ENCODE results near the gene KIAA0319L. TPM values are rescaled to one million over a fixed set of nuclear protein-coding genes. Genes with fewer than 3 reads are reported as not detected.

The KIAA0319L gene
- total and polyA plus RNA-seq, 2 donors (not counting 3 experiments of a cell fraction or from before 2014, with no cell fraction given): 31.4 to 43.4 TPM

DNA sequence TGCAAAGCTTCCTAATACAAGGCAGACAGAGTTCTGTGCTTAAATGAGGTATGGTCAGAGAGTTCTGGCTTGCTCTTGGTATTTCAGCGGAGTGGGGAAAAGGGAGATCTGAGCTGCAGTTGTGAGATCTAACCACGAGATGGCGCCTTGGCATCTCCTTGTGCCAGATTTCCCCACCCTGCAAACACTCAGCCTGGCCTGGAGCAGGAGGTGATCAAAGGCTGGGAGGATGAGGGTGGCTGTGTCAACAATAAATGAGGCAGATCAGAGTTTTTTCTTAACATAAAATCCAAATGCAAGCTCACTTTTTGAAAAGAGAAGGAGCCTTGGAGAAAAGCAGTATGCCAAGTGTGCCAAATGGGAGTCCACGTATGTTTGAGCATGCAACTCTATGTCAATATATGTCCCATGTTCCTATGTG, 11.8 kb upstream of the KIAA0319L start:
- Histone ChIP-seq H3K27ac (ENCODE audit: insufficient read depth, low read depth, low read length) (no peak overlapping the region), H3K4me3 (replicated peaks in 1 of 3; ENCODE audit: insufficient read depth in 1 of 3, low read depth in 1 of 3, low read length in 3 of 3) (no peak overlapping the region), H3K36me3 (ENCODE audit: control insufficient read depth in 2 of 2, extremely low read depth in 1 of 2, insufficient read depth in 2 of 2, low read length in 2 of 2) (peaks cover 0 to 2% of the 10 kb centered on the region in 2 experiments), H4K20me1 (replicated peaks; ENCODE audit: control insufficient read depth, extremely low read depth, insufficient read depth, low read length) (no peaks in the 10 kb centered on the region), H3K9ac (replicated peaks; ENCODE audit: extremely low read depth, insufficient read depth, low read length) (no peak overlapping the region), H3K79me2 (ENCODE audit: control insufficient read depth, insufficient read depth, low read length) (no peaks in the 10 kb centered on the region), H3K9me3 (replicated peaks; ENCODE audit: control insufficient read depth, insufficient read depth, low read length) (no peaks in the 10 kb centered on the region), H3K9me1 (replicated peaks; ENCODE audit: control insufficient read depth, extremely low read depth, insufficient read depth, low read length) (no peaks in the 10 kb centered on the region), H3K27me3 (ENCODE audit: control insufficient read depth in 2 of 2, insufficient read depth in 2 of 2, low read length in 2 of 2) (peaks cover 22 to 30% of the 10 kb centered on the region in 2 experiments), H3K4me1 (ENCODE audit: control insufficient read depth, extremely low read depth, insufficient read depth, low read length) (peaks cover 3% of the 10 kb centered on the region), H2AFZ (ENCODE audit: low read depth, low read length) (no peak overlapping the region), H3K4me2 (ENCODE audit: insufficient read depth, low read length) (no peak overlapping the region)
- FAIRE-seq (peak; percentile 97), DNase-seq (ENCODE audit: low read depth, low spot score) (peak; percentile 74)
- intact Hi-C loops (cut with micrococcal nuclease): loop anchor here (1.0 kb wide), 3 partner anchors 146 to 205 kb away; no protein-coding TSS in a partner anchor
- ChIA-PET CTCF (interaction anchor here (0.6 to 5.6 kb wide), 16 partner anchors 9 to 211 kb away, joined by 3 to 363 read pairs (median 10); partner anchors contain the start of genes C1orf216, CLSPN and KIAA0319L), POLR2A (no interaction called here)
- TF ChIP-seq, protein P1, sequence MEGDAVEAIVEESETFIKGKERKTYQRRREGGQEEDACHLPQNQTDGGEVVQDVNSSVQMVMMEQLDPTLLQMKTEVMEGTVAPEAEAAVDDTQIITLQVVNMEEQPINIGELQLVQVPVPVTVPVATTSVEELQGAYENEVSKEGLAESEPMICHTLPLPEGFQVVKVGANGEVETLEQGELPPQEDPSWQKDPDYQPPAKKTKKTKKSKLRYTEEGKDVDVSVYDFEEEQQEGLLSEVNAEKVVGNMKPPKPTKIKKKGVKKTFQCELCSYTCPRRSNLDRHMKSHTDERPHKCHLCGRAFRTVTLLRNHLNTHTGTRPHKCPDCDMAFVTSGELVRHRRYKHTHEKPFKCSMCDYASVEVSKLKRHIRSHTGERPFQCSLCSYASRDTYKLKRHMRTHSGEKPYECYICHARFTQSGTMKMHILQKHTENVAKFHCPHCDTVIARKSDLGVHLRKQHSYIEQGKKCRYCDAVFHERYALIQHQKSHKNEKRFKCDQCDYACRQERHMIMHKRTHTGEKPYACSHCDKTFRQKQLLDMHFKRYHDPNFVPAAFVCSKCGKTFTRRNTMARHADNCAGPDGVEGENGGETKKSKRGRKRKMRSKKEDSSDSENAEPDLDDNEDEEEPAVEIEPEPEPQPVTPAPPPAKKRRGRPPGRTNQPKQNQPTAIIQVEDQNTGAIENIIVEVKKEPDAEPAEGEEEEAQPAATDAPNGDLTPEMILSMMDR (IDR thresholded peaks at IDR 0.05; ENCODE audit: extremely low read depth in 1 of 2, insufficient read depth in 1 of 2, low read depth in 1 of 2, low read length in 2 of 2): peak; percentile 83 to 90
- no peak for TF ChIP-seq JUN (IDR thresholded peaks at IDR 0.05; ENCODE audit: borderline replicate concordance, insufficient read depth, insufficient read length, low read depth)
- dilution Hi-C loops (cut with MboI; ENCODE audit: extremely low pct_ligation_motif_present, low sequenced_read_pairs): no loop called here
- no TSS peak for BruUV-seq (replicated peaks)

DNA sequence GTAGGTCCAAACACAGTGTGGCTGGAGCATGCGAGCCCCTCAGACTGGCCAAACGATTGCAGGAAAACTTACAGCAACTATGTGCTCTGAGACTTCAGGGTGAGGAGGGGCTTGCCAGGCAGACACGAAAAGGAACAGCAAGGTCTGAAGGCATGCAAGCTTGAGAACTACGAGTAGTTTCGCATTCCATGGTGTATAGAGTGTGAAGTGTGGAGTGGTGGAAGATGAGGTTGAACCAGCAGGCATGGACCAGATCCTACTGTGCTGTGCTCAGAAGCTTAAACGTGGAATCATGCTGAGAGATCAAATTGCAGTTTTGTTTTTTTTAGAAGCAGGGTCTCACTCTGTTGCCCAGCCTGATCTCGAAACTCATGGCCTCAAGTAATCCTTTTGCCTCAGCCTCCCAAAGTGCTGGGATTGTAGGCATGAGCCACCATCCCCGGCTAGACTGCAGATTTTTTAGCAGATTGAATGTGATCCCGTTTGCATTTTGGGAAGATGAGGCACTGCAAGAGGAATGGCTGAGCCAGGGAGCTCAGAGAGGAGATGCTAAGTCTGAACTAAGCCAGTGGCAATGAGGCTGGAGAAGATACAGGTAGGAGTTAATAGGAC, 10.8 kb upstream of the KIAA0319L start:
- no peak for FAIRE-seq
- dilution Hi-C loops (cut with MboI; ENCODE audit: extremely low pct_ligation_motif_present, low sequenced_read_pairs) (no loop called here), intact Hi-C loops (cut with micrococcal nuclease) (no loop called here)
- H3K27me3 ChIP-seq (ENCODE audit: control insufficient read depth in 2 of 2, insufficient read depth in 2 of 2, low read length in 2 of 2): peaks cover 19 to 21% of the 10 kb centered on the region in 2 experiments
- ChIA-PET CTCF (interaction anchor here (0.9 to 5.6 kb wide), 10 partner anchors 10 to 214 kb away, joined by 3 to 363 read pairs (median 16); partner anchors contain the start of genes C1orf216, CLSPN and KIAA0319L), POLR2A (no interaction called here)
- H2AFZ ChIP-seq (ENCODE audit: low read depth, low read length): no peak overlapping the region
- no peak overlapping the region for H3K4me3 ChIP-seq (replicated peaks in 1 of 3; ENCODE audit: insufficient read depth in 1 of 3, low read depth in 1 of 3, low read length in 3 of 3)
- no peak overlapping the region for H3K27ac ChIP-seq (ENCODE audit: insufficient read depth, low read depth, low read length)
- H3K4me1 ChIP-seq (ENCODE audit: control insufficient read depth, extremely low read depth, insufficient read depth, low read length): no peaks in the 10 kb centered on the region
- no peaks in the 10 kb centered on the region for H3K9me3 ChIP-seq (replicated peaks; ENCODE audit: control insufficient read depth, insufficient read depth, low read length)
- no TSS peak for BruUV-seq (replicated peaks)
- TF ChIP-seq, protein P2, sequence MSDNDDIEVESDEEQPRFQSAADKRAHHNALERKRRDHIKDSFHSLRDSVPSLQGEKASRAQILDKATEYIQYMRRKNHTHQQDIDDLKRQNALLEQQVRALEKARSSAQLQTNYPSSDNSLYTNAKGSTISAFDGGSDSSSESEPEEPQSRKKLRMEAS (IDR thresholded peaks at IDR 0.05; ENCODE audit: insufficient read depth, insufficient read length): no peak
- TF ChIP-seq, protein P1 (IDR thresholded peaks at IDR 0.05; ENCODE audit: extremely low read depth in 1 of 2, insufficient read depth in 1 of 2, low read depth in 1 of 2, low read length in 2 of 2): no peak
- TF ChIP-seq MYC (IDR thresholded peaks at IDR 0.05; ENCODE audit: low read depth, low read length): no peak
- no peak for TF ChIP-seq EZH2 (IDR thresholded peaks at IDR 0.05; ENCODE audit: borderline replicate concordance, low read depth, low read length, severe bottlenecking)
- TF ChIP-seq POLR2AphosphoS5 (IDR thresholded peaks at IDR 0.05; ENCODE audit: insufficient read depth, low read depth, low read length): no peak
- TF ChIP-seq JUN (IDR thresholded peaks at IDR 0.05; ENCODE audit: borderline replicate concordance, insufficient read depth, insufficient read length, low read depth): no peak
- no peak for TF ChIP-seq POLR2A (IDR thresholded peaks at IDR 0.05; ENCODE audit: low read depth, low read length)
- no peak for TF ChIP-seq GATA2 (IDR thresholded peaks at IDR 0.05; ENCODE audit: insufficient read depth, insufficient read length, low read depth, low read length)
- TF ChIP-seq FOS (IDR thresholded peaks at IDR 0.05; ENCODE audit: borderline replicate concordance, insufficient read depth, low read length): no peak
- peaks cover 0 to 2% of the 10 kb centered on the region in 2 experiments for H3K36me3 ChIP-seq (ENCODE audit: control insufficient read depth in 2 of 2, extremely low read depth in 1 of 2, insufficient read depth in 2 of 2, low read length in 2 of 2)
- no peaks in the 10 kb centered on the region for H4K20me1 ChIP-seq (replicated peaks; ENCODE audit: control insufficient read depth, extremely low read depth, insufficient read depth, low read length)
- H3K4me2 ChIP-seq (ENCODE audit: insufficient read depth, low read length): no peak overlapping the region
- no peaks in the 10 kb centered on the region for H3K79me2 ChIP-seq (ENCODE audit: control insufficient read depth, insufficient read depth, low read length)
- DNase-seq (ENCODE audit: low read depth, low spot score): no peak
- no peak overlapping the region for H3K9ac ChIP-seq (replicated peaks; ENCODE audit: extremely low read depth, insufficient read depth, low read length)
- H3K9me1 ChIP-seq (replicated peaks; ENCODE audit: control insufficient read depth, extremely low read depth, insufficient read depth, low read length): no peaks in the 10 kb centered on the region
